Measurements from ENCODE around the gene ETV3.

The ETV3 gene

GRCh38 chr1:157116737-157117103, 21.5 kb downstream of the ETV3 start:
- Histone ChIP-seq H3K36me3 (ENCODE audit: control insufficient read depth in 1 of 2, insufficient read depth in 2 of 2, low read depth in 1 of 2, low read length in 2 of 2) (peaks cover 0 to 12% of the 10 kb centered on the region in 2 experiments), H3K4me2 (ENCODE audit: low read length, poor library complexity, severe bottlenecking) (no peak overlapping the region), H3K9ac (ENCODE audit: low read length) (no peak overlapping the region), H3K27ac (ENCODE audit: low read length, poor library complexity, severe bottlenecking) (no peak overlapping the region), H2BK120ac (ENCODE audit: low read depth, low read length) (no peak overlapping the region), H3K4ac (ENCODE audit: low read depth in 1 of 2, low read length in 2 of 2) (no peak overlapping the region), H3K27me3 (ENCODE audit: control insufficient read depth in 1 of 2, insufficient read depth in 1 of 2, low read length in 2 of 2) (peaks cover 35 to 37% of the 10 kb centered on the region in 2 experiments), H3K23ac (ENCODE audit: low read length in 2 of 2) (no peak overlapping the region), H2BK12ac (ENCODE audit: low read length in 2 of 2) (no peak overlapping the region), H3K79me1 (replicated peaks; ENCODE audit: low read length, poor library complexity, severe bottlenecking) (no peaks in the 10 kb centered on the region), H3K4me3 (ENCODE audit: insufficient read depth in 1 of 2, low read depth in 1 of 2, low read length in 2 of 2) (no peak overlapping the region), H2BK5ac (ENCODE audit: low read depth, low read length, poor library complexity, severe bottlenecking) (no peak overlapping the region), H2BK15ac (ENCODE audit: low read depth, poor library complexity, severe bottlenecking) (no peak overlapping the region), H2AFZ (ENCODE audit: low read depth, low read length) (no peak overlapping the region), H3K4me1 (ENCODE audit: control insufficient read depth, insufficient read depth, low read depth, low read length) (peaks cover under 1% of the 10 kb centered on the region), H2AK5ac (ENCODE audit: low read length, severe bottlenecking) (no peak overlapping the region), H4K8ac (ENCODE audit: low read length) (no peak overlapping the region), H3K18ac (ENCODE audit: low read depth in 1 of 2, low read length in 2 of 2) (no peak overlapping the region), H3K14ac (ENCODE audit: low read length in 2 of 2) (no peak overlapping the region), H3K9me3 (ENCODE audit: control insufficient read depth, low read length) (no peaks in the 10 kb centered on the region), H4K91ac (ENCODE audit: low read length) (no peak overlapping the region)
- no peak for DNase-seq

- Histone ChIP-seq H2AK5ac (ENCODE audit: low read length, severe bottlenecking) (no peak overlapping the region), H3K23ac (ENCODE audit: low read length in 2 of 2) (no peak overlapping the region), H3K9ac (ENCODE audit: low read length) (no peak overlapping the region), H3K4me1 (ENCODE audit: control insufficient read depth, insufficient read depth, low read depth, low read length) (peaks cover 2% of the 10 kb centered on the region), H3K27me3 (ENCODE audit: control insufficient read depth in 1 of 2, insufficient read depth in 1 of 2, low read length in 2 of 2) (peaks cover 41 to 43% of the 10 kb centered on the region in 2 experiments), H3K79me1 (replicated peaks; ENCODE audit: low read length, poor library complexity, severe bottlenecking) (no peaks in the 10 kb centered on the region), H3K36me3 (ENCODE audit: control insufficient read depth in 1 of 2, insufficient read depth in 2 of 2, low read depth in 1 of 2, low read length in 2 of 2) (peaks cover 0 to 7% of the 10 kb centered on the region in 2 experiments), H4K8ac (ENCODE audit: low read length) (no peak overlapping the region), H3K4me2 (ENCODE audit: low read length, poor library complexity, severe bottlenecking) (no peak overlapping the region), H2BK12ac (ENCODE audit: low read length in 2 of 2) (no peak overlapping the region), H4K91ac (ENCODE audit: low read length) (no peak overlapping the region), H3K14ac (ENCODE audit: low read length in 2 of 2) (no peak overlapping the region), H3K27ac (ENCODE audit: low read length, poor library complexity, severe bottlenecking) (no peak overlapping the region), H2BK15ac (ENCODE audit: low read depth, poor library complexity, severe bottlenecking) (no peak overlapping the region), H3K18ac (ENCODE audit: low read depth in 1 of 2, low read length in 2 of 2) (no peak overlapping the region), H2BK120ac (ENCODE audit: low read depth, low read length) (no peak overlapping the region), H3K4me3 (ENCODE audit: insufficient read depth in 1 of 2, low read depth in 1 of 2, low read length in 2 of 2) (no peak overlapping the region), H3K9me3 (ENCODE audit: control insufficient read depth, low read length) (no peaks in the 10 kb centered on the region), H2AFZ (ENCODE audit: low read depth, low read length) (no peak overlapping the region), H2BK5ac (ENCODE audit: low read depth, low read length, poor library complexity, severe bottlenecking) (no peak overlapping the region), H3K4ac (ENCODE audit: low read depth in 1 of 2, low read length in 2 of 2) (no peak overlapping the region)
- WGBS, result 88% methylated on average over 14 of the region's 16 CpGs
- no peak for DNase-seq
Observed at GRCh38 chr1:157115851-157116736, 22.1 kb downstream of the ETV3 start.

DNA sequence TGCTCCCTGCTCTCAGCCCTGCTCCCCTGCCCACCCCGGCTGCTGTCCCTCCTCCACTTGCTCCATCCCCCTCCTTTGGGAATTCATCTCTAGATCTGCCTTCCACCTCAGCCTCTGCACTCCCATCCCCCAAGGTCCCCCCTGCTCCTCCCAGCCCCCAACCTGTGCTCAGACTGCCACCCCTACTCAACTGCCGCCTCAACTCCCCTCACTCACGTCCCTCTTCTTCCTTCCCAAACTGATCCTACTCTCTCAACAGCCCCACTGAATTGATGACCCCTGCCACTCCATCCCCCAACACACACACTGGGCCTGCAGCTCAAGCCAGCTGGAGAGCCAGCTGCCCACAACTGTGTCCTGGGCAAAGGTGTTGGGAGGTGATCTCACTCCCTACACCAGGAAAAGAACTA, 22.8 kb downstream of the ETV3 start:
- Histone ChIP-seq H3K9me3 (ENCODE audit: control insufficient read depth, low read length) (no peaks in the 10 kb centered on the region), H2BK5ac (ENCODE audit: low read depth, low read length, poor library complexity, severe bottlenecking) (no peak overlapping the region), H3K9ac (ENCODE audit: low read length) (no peak overlapping the region), H3K79me1 (replicated peaks; ENCODE audit: low read length, poor library complexity, severe bottlenecking) (no peaks in the 10 kb centered on the region), H2BK120ac (ENCODE audit: low read depth, low read length) (no peak overlapping the region), H2AK5ac (ENCODE audit: low read length, severe bottlenecking) (no peak overlapping the region), H3K27ac (ENCODE audit: low read length, poor library complexity, severe bottlenecking) (no peak overlapping the region), H3K36me3 (ENCODE audit: control insufficient read depth in 1 of 2, insufficient read depth in 2 of 2, low read depth in 1 of 2, low read length in 2 of 2) (peaks cover 0 to 2% of the 10 kb centered on the region in 2 experiments), H2AFZ (ENCODE audit: low read depth, low read length) (no peak overlapping the region), H4K91ac (ENCODE audit: low read length) (no peak overlapping the region), H3K27me3 (ENCODE audit: control insufficient read depth in 1 of 2, insufficient read depth in 1 of 2, low read length in 2 of 2) (peaks cover 43 to 48% of the 10 kb centered on the region in 2 experiments), H3K4me1 (ENCODE audit: control insufficient read depth, insufficient read depth, low read depth, low read length) (peaks cover 2% of the 10 kb centered on the region), H3K18ac (ENCODE audit: low read depth in 1 of 2, low read length in 2 of 2) (no peak overlapping the region), H3K23ac (ENCODE audit: low read length in 2 of 2) (no peak overlapping the region), H3K4me3 (ENCODE audit: insufficient read depth in 1 of 2, low read depth in 1 of 2, low read length in 2 of 2) (no peak overlapping the region), H3K14ac (ENCODE audit: low read length in 2 of 2) (no peak overlapping the region), H2BK12ac (ENCODE audit: low read length in 2 of 2) (no peak overlapping the region), H3K4ac (ENCODE audit: low read depth in 1 of 2, low read length in 2 of 2) (no peak overlapping the region), H2BK15ac (ENCODE audit: low read depth, poor library complexity, severe bottlenecking) (no peak overlapping the region), H4K8ac (ENCODE audit: low read length) (no peak overlapping the region), H3K4me2 (ENCODE audit: low read length, poor library complexity, severe bottlenecking) (no peak overlapping the region)
- 78% methylated on average over 3 of the region's 3 CpGs for WGBS
- DNase-seq, result no peak

DNA sequence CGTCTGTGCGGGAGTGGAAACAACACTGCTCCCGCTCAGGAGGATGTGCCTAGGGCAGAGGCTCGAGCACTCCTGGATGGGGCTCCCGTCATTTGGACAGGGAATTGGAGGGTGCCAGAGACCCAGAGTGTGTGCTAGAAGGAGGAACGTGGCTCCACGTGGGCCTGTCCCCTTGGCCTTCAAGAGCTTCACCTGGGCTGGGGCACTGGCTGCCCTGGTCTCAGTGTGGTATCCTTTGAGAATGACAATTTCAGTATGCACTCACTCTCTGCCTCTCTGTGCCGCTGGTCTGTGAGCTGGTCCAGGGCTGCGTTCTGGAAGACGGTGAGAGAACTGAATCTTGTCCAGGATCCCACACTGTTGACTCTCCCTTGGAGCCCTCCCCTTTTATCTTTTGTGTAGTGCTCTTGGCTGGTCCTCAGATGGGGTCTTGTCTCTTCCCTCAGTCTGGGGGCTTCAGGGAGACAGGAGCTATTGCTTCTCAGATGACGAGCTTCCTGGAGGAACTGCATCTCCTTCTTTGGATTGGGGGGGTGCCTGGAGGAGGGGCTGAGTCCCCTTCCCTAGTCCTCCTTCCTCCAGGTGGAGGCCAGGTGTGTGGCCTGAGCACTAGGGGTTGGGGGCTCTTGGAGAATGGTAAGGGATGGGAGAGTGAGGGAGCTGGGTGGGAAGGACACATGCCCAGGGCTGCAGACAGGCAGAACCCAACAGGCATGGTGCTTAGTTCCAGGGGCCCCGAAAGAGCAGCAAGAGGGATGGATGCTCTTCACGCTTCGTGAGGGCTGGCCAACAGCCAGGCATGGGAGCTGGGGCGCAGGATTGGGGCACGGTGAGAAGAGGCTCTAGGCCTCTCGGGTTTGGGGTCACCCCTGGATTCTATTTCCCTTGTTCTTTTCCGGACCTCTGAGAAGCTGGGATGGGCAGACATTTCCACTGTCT, 23.7 kb downstream of the ETV3 start:
- no peak overlapping the region for H4K91ac ChIP-seq (ENCODE audit: low read length)
- no peak overlapping the region for H3K4me2 ChIP-seq (ENCODE audit: low read length, poor library complexity, severe bottlenecking)
- H3K18ac ChIP-seq (ENCODE audit: low read depth in 1 of 2, low read length in 2 of 2), result no peak overlapping the region
- H3K9ac ChIP-seq (ENCODE audit: low read length), result no peak overlapping the region
- H3K14ac ChIP-seq (ENCODE audit: low read length in 2 of 2), result peak overlapping the region in 1 of 2 experiments; percentile 69
- peaks cover 43 to 49% of the 10 kb centered on the region in 2 experiments for H3K27me3 ChIP-seq (ENCODE audit: control insufficient read depth in 1 of 2, insufficient read depth in 1 of 2, low read length in 2 of 2)
- H2BK5ac ChIP-seq (ENCODE audit: low read depth, low read length, poor library complexity, severe bottlenecking), result no peak overlapping the region
- no peak overlapping the region for H2BK15ac ChIP-seq (ENCODE audit: low read depth, poor library complexity, severe bottlenecking)
- H2AFZ ChIP-seq (ENCODE audit: low read depth, low read length), result no peak overlapping the region
- no peaks in the 10 kb centered on the region for H3K9me3 ChIP-seq (ENCODE audit: control insufficient read depth, low read length)
- H3K4me1 ChIP-seq (ENCODE audit: control insufficient read depth, insufficient read depth, low read depth, low read length), result peaks cover 2% of the 10 kb centered on the region
- H3K4ac ChIP-seq (ENCODE audit: low read depth in 1 of 2, low read length in 2 of 2), result no peak overlapping the region
- no peak overlapping the region for H4K8ac ChIP-seq (ENCODE audit: low read length)
- no peaks in the 10 kb centered on the region for H3K79me1 ChIP-seq (replicated peaks; ENCODE audit: low read length, poor library complexity, severe bottlenecking)
- WGBS, result 87% methylated on average over 17 of the region's 18 CpGs
- H3K4me3 ChIP-seq (ENCODE audit: insufficient read depth in 1 of 2, low read depth in 1 of 2, low read length in 2 of 2), result no peak overlapping the region
- H2BK12ac ChIP-seq (ENCODE audit: low read length in 2 of 2), result no peak overlapping the region
- DNase-seq, result no peak
- H2AK5ac ChIP-seq (ENCODE audit: low read length, severe bottlenecking), result no peak overlapping the region
- no peak overlapping the region for H2BK120ac ChIP-seq (ENCODE audit: low read depth, low read length)
- no peaks in the 10 kb centered on the region for H3K36me3 ChIP-seq (ENCODE audit: control insufficient read depth in 1 of 2, insufficient read depth in 2 of 2, low read depth in 1 of 2, low read length in 2 of 2)
- no peak overlapping the region for H3K27ac ChIP-seq (ENCODE audit: low read length, poor library complexity, severe bottlenecking)
- H3K23ac ChIP-seq (ENCODE audit: low read length in 2 of 2), result no peak overlapping the region
